Tibial nerve (tissue), 4 donors: ENCODE results near the gene DIAPH1. TPM values are rescaled to one million over a fixed set of nuclear protein-coding genes. Genes with fewer than 3 reads are reported as not detected.

Experiments used
- DNase-seq, 2 donors: peaks; one replicate each; pipeline ENCODE4 v3.0.0-alpha.2; 2019; ENCODE audit warnings: low spot score in 2 of 2
- H3K27ac ChIP-seq, 4 donors: fragments of 200-600 bp; sonication (generic) in 3 of 4; one replicate each; pipeline ENCODE4 v1.5.1; 2017 to 2019; ENCODE audit warnings: mild to moderate bottlenecking in 1 of 4
- H3K27me3 ChIP-seq, 2 donors: fragments of 200-600 bp; sonication (generic) in 1 of 2; one replicate each; pipeline versions ENCODE4 v1.5.1 to v1.6.0; 2017 to 2019
- H3K36me3 ChIP-seq, 3 donors: fragments of 200-600 bp; sonication (generic); one replicate each; pipeline ENCODE4 v1.5.1; 2018 to 2019
- H3K4me1 ChIP-seq, 4 donors: fragments of 200-600 bp; sonication (generic) in 3 of 4; one replicate each; pipeline ENCODE4 v1.5.1; 2017 to 2019
- H3K4me3 ChIP-seq, 4 donors: fragments of 200-600 bp; sonication (generic) in 3 of 4; one replicate each; pipeline ENCODE4 v1.5.1; 2017 to 2019; ENCODE audit warnings: mild to moderate bottlenecking in 1 of 4, moderate library complexity in 1 of 4
- H3K9me3 ChIP-seq, 4 donors: fragments of 200-600 bp; sonication (generic) in 3 of 4; one replicate each; pipeline ENCODE4 v1.5.1; 2017 to 2019
- EP300 ChIP-seq, 2 donors: sonication (generic); formaldehyde crosslinking; IDR thresholded peaks; one replicate each; pipeline ENCODE4 v1.6.1; 2017; ENCODE audit warnings: antibody characterized with exemption in 2 of 2, mild to moderate bottlenecking in 1 of 2
- POLR2A ChIP-seq, 2 donors: fragments of 450-650 bp; IDR thresholded peaks; one replicate each; pipeline ENCODE4 v1.6.1; 2017; ENCODE audit warnings: antibody characterized with exemption in 2 of 2, mild to moderate bottlenecking in 2 of 2, moderate library complexity in 2 of 2
- WGBS, 2 donors: methylation state at CpG; one replicate each; pipeline ENCODE4 v1.1.5; 2018; 5-methylcytosine and 5-hydroxymethylcytosine counted together
- total RNA-seq, 4 donors: library from RNA; depleted of rRNA; stranded (reverse); fragments of >200 nt; gene quantifications; one replicate each; pipeline ENCODE4 v1.1.0, GENCODE V29; 2016
- TF ChIP-seq, protein P1 (sequence below), 5 experiments: fragments of 200-600 bp in 3 of 5; fragments of 450-650 bp in 2 of 5; sonication (generic) in 3 of 5; IDR thresholded peaks; one replicate each; pipeline ENCODE4 v1.5.1; 2016 to 2019; ENCODE audit warnings: antibody characterized with exemption in 5 of 5, mild to moderate bottlenecking in 3 of 5, moderate library complexity in 2 of 5

DIAPH1 gene
- total RNA-seq, 4 donors from 2014 or later: 59.4 to 102 (median 64.0) TPM

DNA sequence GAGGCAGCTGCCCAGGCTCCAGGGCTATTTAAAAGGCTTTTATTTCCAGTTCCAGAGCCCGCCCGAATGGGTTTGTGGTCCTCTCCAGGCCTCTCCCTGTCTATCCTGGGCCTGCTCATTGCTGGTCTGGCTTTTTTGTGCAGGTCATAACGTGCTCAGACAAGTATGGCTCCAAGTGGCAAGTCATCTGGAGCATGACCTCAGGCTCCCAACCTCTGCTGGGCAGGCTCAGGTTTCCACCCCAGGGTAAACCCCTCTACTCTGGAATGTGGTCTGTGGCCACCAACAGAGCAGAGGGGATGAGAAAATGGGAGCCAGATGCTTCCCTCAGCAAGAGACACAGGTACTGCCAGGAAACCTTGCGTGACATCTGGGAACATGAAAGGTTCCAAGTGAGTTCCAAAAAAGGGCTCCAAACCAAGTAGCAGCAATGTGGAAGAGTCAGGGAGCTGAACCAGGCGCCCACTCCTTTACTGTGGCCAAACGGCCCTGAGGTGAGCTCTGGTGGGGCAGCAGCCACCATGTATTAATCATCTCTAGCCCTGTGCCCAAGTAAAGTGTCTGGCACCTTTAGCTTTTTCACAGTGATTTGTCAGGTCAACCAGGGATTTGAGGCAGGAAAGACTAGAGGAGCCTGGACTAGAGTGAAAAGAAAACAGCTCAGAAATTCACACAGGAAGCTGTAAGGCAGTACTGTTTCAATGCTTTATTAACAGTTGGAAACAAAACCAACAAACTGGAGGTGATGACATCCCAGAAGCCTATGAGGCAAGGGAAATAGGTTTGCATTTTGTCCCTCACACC, 104.3 kb downstream of the DIAPH1 start:
- Histone ChIP-seq H3K27ac (peak overlapping the region; percentile 25 to 81 (median 67)), H3K4me3 (peak overlapping the region in 1 of 4 donors; percentile 58), H3K4me1 (peaks cover 0 to 62% (median 33%) of the 10 kb centered on the region in 4 donors), H3K36me3 (peaks cover 0 to 45% (median 0%) of the 10 kb centered on the region in 3 donors), H3K27me3 (no peaks in the 10 kb centered on the region), H3K9me3 (no peaks in the 10 kb centered on the region)
- WGBS, 2 donors: 59 to 70% methylated on average over 6 of the region's 6 CpGs
- peak in 1 of 2 donors; percentile 18 for DNase-seq
- TF ChIP-seq POLR2A (IDR thresholded peaks at IDR 0.05) (no peak), EP300 (IDR thresholded peaks at IDR 0.05) (no peak)
- TF ChIP-seq, protein P1, sequence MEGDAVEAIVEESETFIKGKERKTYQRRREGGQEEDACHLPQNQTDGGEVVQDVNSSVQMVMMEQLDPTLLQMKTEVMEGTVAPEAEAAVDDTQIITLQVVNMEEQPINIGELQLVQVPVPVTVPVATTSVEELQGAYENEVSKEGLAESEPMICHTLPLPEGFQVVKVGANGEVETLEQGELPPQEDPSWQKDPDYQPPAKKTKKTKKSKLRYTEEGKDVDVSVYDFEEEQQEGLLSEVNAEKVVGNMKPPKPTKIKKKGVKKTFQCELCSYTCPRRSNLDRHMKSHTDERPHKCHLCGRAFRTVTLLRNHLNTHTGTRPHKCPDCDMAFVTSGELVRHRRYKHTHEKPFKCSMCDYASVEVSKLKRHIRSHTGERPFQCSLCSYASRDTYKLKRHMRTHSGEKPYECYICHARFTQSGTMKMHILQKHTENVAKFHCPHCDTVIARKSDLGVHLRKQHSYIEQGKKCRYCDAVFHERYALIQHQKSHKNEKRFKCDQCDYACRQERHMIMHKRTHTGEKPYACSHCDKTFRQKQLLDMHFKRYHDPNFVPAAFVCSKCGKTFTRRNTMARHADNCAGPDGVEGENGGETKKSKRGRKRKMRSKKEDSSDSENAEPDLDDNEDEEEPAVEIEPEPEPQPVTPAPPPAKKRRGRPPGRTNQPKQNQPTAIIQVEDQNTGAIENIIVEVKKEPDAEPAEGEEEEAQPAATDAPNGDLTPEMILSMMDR (IDR thresholded peaks at IDR 0.05): no peak

DNA sequence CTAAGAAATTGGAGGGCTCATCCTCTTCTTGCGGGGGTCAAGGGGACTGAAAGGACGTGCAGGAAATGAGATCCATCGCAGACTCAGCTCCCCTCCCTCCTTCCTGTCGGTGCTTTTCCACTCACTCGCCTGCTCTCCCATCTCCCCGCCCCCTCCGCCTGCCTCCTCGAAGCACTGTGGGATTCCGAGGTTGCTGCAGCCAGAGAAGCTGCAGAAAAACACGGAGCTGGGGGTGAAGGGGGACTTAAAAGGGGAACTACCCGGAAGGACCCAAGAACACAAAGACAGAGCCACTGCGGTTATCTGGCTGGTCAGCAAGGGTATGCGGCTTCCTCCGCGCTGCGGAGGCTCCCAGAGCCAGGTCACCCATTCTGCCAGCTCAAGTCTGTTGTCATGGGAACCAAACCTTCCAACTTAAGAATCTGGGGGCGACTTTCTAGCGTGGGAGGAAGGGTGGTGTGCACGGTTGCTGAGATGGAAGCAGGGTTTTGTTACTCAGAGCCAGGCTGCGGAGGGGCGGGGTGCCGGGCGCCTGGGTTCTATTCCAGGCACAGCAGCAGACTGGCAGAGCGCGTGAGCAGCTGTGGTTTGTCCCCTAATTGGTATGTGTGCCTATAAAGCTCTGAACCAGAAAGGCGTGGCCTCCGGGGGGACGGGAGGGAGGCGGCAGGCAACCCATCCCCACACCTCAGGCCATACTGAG, 105.0 kb downstream of the DIAPH1 start:
- Histone ChIP-seq H3K9me3 (no peaks in the 10 kb centered on the region), H3K36me3 (peaks cover 0 to 40% (median 0%) of the 10 kb centered on the region in 3 donors), H3K4me3 (peak overlapping the region; percentile 39 to 58 (median 48)), H3K27ac (peak overlapping the region; percentile 25 to 81 (median 67)), H3K27me3 (no peaks in the 10 kb centered on the region), H3K4me1 (peaks cover 0 to 67% (median 38%) of the 10 kb centered on the region in 4 donors)
- TF ChIP-seq, protein P1 (IDR thresholded peaks at IDR 0.05): no peak
- TF ChIP-seq EP300 (IDR thresholded peaks at IDR 0.05): peak in 1 of 2 donors; percentile 7
- peak; percentile 57 to 73 for DNase-seq
- WGBS, 2 donors: 8% methylated on average over 28 of the region's 29 CpGs

DNA sequence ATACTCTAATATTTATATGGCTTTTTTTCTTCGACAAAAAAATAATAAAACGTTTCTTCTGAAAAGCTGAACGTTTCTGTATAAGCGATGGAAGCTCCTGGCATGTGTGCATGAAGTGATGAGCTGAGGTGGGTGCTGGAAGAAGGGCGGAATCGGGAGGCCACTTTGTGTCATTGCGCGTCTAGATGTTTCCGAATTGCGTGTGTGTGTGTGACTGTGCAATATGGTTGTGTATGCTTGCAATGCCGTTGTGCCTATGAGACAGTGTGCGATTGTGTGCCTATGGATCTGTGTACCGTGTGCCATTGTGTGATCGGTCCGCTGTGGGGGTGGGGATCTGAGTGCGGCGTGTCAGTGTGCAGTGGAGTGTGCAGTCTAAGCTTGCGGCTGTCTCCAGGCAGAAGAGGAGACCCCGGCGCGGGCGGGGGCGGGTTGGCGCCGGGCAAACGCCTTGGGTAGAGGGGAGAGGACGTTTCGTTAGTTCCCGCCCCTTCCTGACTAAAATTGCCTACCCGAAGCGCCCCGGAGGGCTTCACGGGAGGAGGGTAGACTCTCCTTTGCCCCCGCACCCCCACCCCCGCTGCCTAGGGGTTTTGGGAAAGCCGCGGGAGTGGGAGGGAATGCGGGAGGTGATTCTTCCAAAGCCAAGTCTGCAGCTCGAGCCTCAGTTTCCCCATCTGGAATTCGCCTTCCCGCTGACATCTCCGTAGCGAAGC, 105.7 kb downstream of the DIAPH1 start:
- Histone ChIP-seq H3K4me3 (peak overlapping the region; percentile 39 to 58 (median 48)), H3K27me3 (no peaks in the 10 kb centered on the region), H3K27ac (peak overlapping the region; percentile 25 to 81 (median 72)), H3K36me3 (peaks cover 0 to 37% (median 0%) of the 10 kb centered on the region in 3 donors), H3K9me3 (no peaks in the 10 kb centered on the region), H3K4me1 (peaks cover 0 to 74% (median 44%) of the 10 kb centered on the region in 4 donors)
- 4 to 11% methylated on average over 24 to 40 of the region's 43 CpGs for WGBS, 2 donors
- TF ChIP-seq POLR2A (IDR thresholded peaks at IDR 0.05) (no peak), EP300 (IDR thresholded peaks at IDR 0.05) (no peak)
- TF ChIP-seq, protein P1 (IDR thresholded peaks at IDR 0.05): no peak
- peak in 1 of 2 donors; percentile 27 for DNase-seq

DNA sequence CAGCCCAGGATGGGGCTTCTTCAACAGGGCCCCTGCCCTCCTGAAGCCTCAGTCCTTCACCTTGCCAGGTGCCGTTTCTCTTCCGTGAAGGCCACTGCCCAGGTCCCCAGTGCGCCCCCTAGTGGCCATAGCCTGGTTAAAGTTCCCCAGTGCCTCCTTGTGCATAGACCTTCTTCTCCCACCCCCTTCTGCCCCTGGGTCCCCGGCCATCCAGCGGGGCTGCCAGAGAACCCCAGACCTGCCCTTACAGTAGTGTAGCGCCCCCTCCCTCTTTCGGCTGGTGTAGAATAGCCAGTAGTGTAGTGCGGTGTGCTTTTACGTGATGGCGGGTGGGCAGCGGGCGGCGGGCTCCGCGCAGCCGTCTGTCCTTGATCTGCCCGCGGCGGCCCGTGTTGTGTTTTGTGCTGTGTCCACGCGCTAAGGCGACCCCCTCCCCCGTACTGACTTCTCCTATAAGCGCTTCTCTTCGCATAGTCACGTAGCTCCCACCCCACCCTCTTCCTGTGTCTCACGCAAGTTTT, 106.3 kb downstream of the DIAPH1 start:
- no peaks in the 10 kb centered on the region for H3K27me3 ChIP-seq
- whole genome bisulfite sequencing, 2 donors: 19 to 21% methylated on average over 28 of the region's 28 CpGs
- peak; percentile 68 to 79 for DNase-seq
- peak overlapping the region; percentile 39 to 58 (median 48) for H3K4me3 ChIP-seq
- H3K27ac ChIP-seq: peak overlapping the region in 3 of 4 donors; percentile 64 to 81 (median 79)
- H3K4me1 ChIP-seq: peaks cover 0 to 80% (median 50%) of the 10 kb centered on the region in 4 donors
- peaks cover 0 to 32% (median 0%) of the 10 kb centered on the region in 3 donors for H3K36me3 ChIP-seq
- TF ChIP-seq, protein P1 (IDR thresholded peaks at IDR 0.05): peak; percentile 74 to 86 (median 83)
- TF ChIP-seq POLR2A (IDR thresholded peaks at IDR 0.05): no peak
- H3K9me3 ChIP-seq: no peaks in the 10 kb centered on the region
